NOMO-1 treated with dmso at 0.1 percent for 144 hours (cell line): Measurements from ENCODE around the gene LSM11.

ENCODE experiments used
- DNase-seq: peaks from one replicate; lab custom pipeline; 2025; ENCODE audit not compliant: unreplicated experiment; lab: John Stamatoyannopoulos, UW

LSM11 gene

GRCh38 chr5:157732596-157733262 is 10.8 kb upstream of the LSM11 start:
- DNase-seq, result no peak

GRCh38 chr5:157734436-157734835 is 9.1 kb upstream of the LSM11 start:
- DNase-seq, result no peak

GRCh38 chr5:157735991-157736390 is 7.5 kb upstream of the LSM11 start:
- no peak for DNase-seq

GRCh38 chr5:157739388-157740228 is 3.9 kb upstream of the LSM11 start:
- DNase-seq, result no peak

GRCh38 chr5:157740229-157740610 is 3.3 kb upstream of the LSM11 start:
- DNase-seq, result no peak

GRCh38 chr5:157741131-157741530 is 2.4 kb upstream of the LSM11 start:
- no peak for DNase-seq

- DNase-seq, result no peak
These were observed 819 bp downstream of the LSM11 start for GRCh38 chr5:157744051-157745011.

GRCh38 chr5:157745041-157745456 is 1.5 kb downstream of the LSM11 start:
- DNase-seq, result no peak

- DNase-seq, result no peak
These were observed 3.7 kb downstream of the LSM11 start for GRCh38 chr5:157747173-157747740.

GRCh38 chr5:157747766-157748700 is 4.5 kb downstream of the LSM11 start:
- DNase-seq, result no peak

- no peak for DNase-seq
These were observed 5.4 kb downstream of the LSM11 start for GRCh38 chr5:157748760-157749461.

- DNase-seq, result no peak
These were observed 5.9 kb downstream of the LSM11 start for GRCh38 chr5:157749462-157749799.

GRCh38 chr5:157750320-157750719 is 6.8 kb downstream of the LSM11 start:
- DNase-seq, result no peak

- DNase-seq, result no peak
These were observed 12.6 kb downstream of the LSM11 start for GRCh38 chr5:157756122-157756521.

GRCh38 chr5:157758706-157759105 is 15.2 kb downstream of the LSM11 start:
- no peak for DNase-seq

- peak; percentile 35 for DNase-seq
These were observed 18.4 kb downstream of the LSM11 start for GRCh38 chr5:157761690-157762621.

- no peak for DNase-seq
These were observed 21.0 kb downstream of the LSM11 start for GRCh38 chr5:157764531-157764930.

GRCh38 chr5:157766442-157766841 is 22.9 kb downstream of the LSM11 start:
- DNase-seq, result no peak
